ENCODE data around the gene LONP1. TPM values are rescaled to one million over a fixed set of nuclear protein-coding genes. Genes with fewer than 3 reads are reported as not detected.
"Not testable (repeated sequence)": the region's sequence is repeated elsewhere in the genome, so short reads cannot be mapped to it uniquely, and the experiment has no call there.

LONP1 gene, protein sequence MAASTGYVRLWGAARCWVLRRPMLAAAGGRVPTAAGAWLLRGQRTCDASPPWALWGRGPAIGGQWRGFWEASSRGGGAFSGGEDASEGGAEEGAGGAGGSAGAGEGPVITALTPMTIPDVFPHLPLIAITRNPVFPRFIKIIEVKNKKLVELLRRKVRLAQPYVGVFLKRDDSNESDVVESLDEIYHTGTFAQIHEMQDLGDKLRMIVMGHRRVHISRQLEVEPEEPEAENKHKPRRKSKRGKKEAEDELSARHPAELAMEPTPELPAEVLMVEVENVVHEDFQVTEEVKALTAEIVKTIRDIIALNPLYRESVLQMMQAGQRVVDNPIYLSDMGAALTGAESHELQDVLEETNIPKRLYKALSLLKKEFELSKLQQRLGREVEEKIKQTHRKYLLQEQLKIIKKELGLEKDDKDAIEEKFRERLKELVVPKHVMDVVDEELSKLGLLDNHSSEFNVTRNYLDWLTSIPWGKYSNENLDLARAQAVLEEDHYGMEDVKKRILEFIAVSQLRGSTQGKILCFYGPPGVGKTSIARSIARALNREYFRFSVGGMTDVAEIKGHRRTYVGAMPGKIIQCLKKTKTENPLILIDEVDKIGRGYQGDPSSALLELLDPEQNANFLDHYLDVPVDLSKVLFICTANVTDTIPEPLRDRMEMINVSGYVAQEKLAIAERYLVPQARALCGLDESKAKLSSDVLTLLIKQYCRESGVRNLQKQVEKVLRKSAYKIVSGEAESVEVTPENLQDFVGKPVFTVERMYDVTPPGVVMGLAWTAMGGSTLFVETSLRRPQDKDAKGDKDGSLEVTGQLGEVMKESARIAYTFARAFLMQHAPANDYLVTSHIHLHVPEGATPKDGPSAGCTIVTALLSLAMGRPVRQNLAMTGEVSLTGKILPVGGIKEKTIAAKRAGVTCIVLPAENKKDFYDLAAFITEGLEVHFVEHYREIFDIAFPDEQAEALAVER
- 54.0 TPM for polyA plus RNA-seq
- long read RNA-seq, donor 1, transcript LONP1-201 (18 exons, 3,236 nt): major isoform, 5 of 6 reads
- long read RNA-seq, donor 1, partial matches to known transcripts: 0 of 6 reads
- long read RNA-seq, donor 1, other reads (novel, unspliced or antisense): 0 of 6 reads
- long read RNA-seq, donor 2, transcript LONP1-201 (18 exons, 3,236 nt): major isoform, 7 of 22 reads
- long read RNA-seq, donor 2, partial matches to known transcripts: 14 of 22 reads
- long read RNA-seq, donor 2, other reads (novel, unspliced or antisense): 0 of 22 reads
- long read RNA-seq, donor 3: 0 reads
- long read RNA-seq, donor 4: 0 reads
- long read RNA-seq, donor 5, transcript LONP1-201 (18 exons, 3,236 nt): major isoform, 7 of 7 reads
- long read RNA-seq, donor 5, partial matches to known transcripts: 0 of 7 reads
- long read RNA-seq, donor 5, other reads (novel, unspliced or antisense): 0 of 7 reads
- long read RNA-seq, donor 6, transcript LONP1-201 (18 exons, 3,236 nt): major isoform, 13 of 13 reads
- long read RNA-seq, donor 6, partial matches to known transcripts: 0 of 13 reads
- long read RNA-seq, donor 6, other reads (novel, unspliced or antisense): 0 of 13 reads
- long read RNA-seq, donor 7, partial matches to known transcripts: 0 of 1 reads
- long read RNA-seq, donor 7, other reads (novel, unspliced or antisense): 0 of 1 reads
- long read RNA-seq, donor 8, transcript LONP1-201 (18 exons, 3,236 nt): major isoform, 7 of 7 reads
- long read RNA-seq, donor 8, partial matches to known transcripts: 0 of 7 reads
- long read RNA-seq, donor 8, other reads (novel, unspliced or antisense): 0 of 7 reads
- long read RNA-seq, donor 9: 0 reads
- long read RNA-seq, donor 10, partial matches to known transcripts: 0 of 5 reads
- long read RNA-seq, donor 10, other reads (novel, unspliced or antisense): 0 of 5 reads
- long read RNA-seq, donor 11: 0 reads

DNA sequence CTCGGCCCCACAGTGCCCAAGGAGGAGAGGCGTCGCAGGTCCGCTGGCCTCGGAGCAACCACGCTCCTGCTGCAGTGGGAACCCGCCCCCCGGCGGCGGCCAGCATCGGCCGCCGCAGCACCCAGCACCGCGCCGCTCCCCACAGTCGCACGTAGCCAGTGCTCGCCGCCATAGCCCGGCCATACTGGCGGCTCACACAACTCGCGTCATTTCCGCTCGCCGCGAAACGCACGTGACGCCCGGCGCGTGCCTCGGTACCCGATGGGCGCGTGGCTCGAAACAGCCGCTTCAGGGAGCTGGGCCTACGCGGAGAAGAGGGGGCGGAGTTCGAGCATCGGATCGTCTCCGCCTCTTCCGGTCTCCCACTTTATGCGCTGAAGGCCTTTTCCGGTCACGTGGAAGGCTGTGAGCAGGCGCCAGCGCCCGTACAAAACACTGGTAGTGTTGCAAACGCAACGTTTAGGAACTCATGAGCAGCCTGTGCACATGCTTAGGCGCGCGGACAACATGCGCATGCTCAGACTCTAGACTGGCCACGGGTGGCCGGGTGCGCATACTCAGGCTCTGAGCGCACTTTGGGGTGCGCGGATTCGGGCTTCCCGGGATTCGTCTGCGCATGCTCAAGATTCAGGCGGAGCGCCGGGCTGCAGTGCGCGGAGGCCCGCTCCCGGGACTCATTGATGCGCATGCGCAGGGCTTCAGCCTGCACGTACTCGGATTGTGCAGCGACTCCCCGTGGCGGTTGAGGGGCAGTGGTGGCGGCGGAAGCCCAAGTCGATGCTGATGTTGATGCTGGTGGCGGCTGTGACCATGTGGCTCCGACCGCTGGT, at the start of gene LONP1, which contains the start of gene CATSPERD:
Gene LONP1, minus strand, starts transcription at position 186 of the 830 bp plus-strand sequence. Its CDS starts 14 bp downstream, at position 172.
Gene CATSPERD, plus strand, starts transcription at position 677 of the 830 bp plus-strand sequence. Its CDS starts 101 bp downstream, at position 778.
- Histone ChIP-seq H3K27ac (ENCODE audit: low read length) (peak within 1 kb of the TSS; percentile 93), H3K9me3 (ENCODE audit: control insufficient read depth, low read depth, low read length) (no peaks in the 10 kb centered on the region), H3K27me3 (ENCODE audit: control insufficient read depth, insufficient read depth, low read length) (no peaks in the 10 kb centered on the region), H3K36me3 (ENCODE audit: control insufficient read depth, insufficient read depth, low read length) (peaks cover 4% of the 10 kb centered on the region), H3K4me3 (ENCODE audit: low read length) (peak within 1 kb of the TSS; percentile 80), H3K4me1 (ENCODE audit: control insufficient read depth, insufficient read depth, low read length) (peaks cover 8% of the 10 kb centered on the region)
- DNase-seq: peak; percentile 99 to 100
- no CpG with 5 or more reads among the region's 90 CpGs for WGBS (ENCODE audit: insufficient coverage, low lambda C conversion rate)

DNA sequence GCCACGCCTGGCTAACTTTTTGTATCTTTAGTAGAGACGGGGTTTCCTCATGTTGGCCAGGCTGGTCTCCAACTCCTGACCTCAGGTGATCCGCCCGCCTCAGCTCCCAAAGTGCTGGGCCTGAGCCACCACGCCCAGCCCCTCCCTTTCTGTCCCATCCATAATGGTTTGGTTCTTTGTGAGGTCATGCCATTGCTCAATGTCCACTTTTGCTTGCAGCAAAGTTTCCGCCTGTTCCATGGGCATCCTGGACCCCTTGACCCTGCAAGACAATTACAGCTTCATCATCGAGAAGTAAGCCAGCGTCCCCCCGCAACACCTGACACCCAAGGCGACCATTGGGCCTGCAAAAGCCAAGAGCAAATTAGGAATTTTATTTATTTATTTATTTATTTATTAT, 48.0 kb upstream of the LONP1 start:
- no peaks in the 10 kb centered on the region for H3K36me3 ChIP-seq (ENCODE audit: control insufficient read depth, insufficient read depth, low read length)
- no peaks in the 10 kb centered on the region for H3K9me3 ChIP-seq (ENCODE audit: control insufficient read depth, low read depth, low read length)
- no peak for DNase-seq
- no peaks in the 10 kb centered on the region for H3K27me3 ChIP-seq (ENCODE audit: control insufficient read depth, insufficient read depth, low read length)
- no peak overlapping the region for H3K27ac ChIP-seq (ENCODE audit: low read length)
- no peaks in the 10 kb centered on the region for H3K4me1 ChIP-seq (ENCODE audit: control insufficient read depth, insufficient read depth, low read length)
- WGBS (ENCODE audit: insufficient coverage, low lambda C conversion rate): no CpG with 5 or more reads among the region's 10 CpGs
- H3K4me3 ChIP-seq (ENCODE audit: low read length): no peak overlapping the region

DNA sequence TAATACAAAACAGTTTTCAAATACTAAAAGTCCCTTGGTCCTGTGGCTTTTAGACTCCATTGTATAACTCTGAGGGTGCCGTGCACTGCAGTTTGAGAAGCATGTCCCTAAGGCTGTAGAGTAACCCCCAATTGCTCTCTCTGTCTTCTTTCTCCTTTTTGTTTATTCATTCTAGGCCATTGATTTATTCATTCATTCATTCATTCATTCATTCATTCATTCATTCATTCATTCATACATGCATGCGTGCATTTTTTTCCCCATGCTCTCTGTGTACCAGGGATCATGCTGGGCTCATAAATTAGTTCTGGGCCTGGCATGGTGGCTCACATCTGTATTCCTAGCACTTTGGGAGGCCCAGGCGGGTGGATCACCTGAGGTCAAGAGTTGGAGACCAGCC, 45.3 kb upstream of the LONP1 start:
- no peaks in the 10 kb centered on the region for H3K4me1 ChIP-seq (ENCODE audit: control insufficient read depth, insufficient read depth, low read length)
- H3K9me3 ChIP-seq (ENCODE audit: control insufficient read depth, low read depth, low read length): no peaks in the 10 kb centered on the region
- no peak overlapping the region for H3K4me3 ChIP-seq (ENCODE audit: low read length)
- H3K36me3 ChIP-seq (ENCODE audit: control insufficient read depth, insufficient read depth, low read length): no peaks in the 10 kb centered on the region
- no CpG with 5 or more reads among the region's 3 CpGs for WGBS (ENCODE audit: insufficient coverage, low lambda C conversion rate)
- no peaks in the 10 kb centered on the region for H3K27me3 ChIP-seq (ENCODE audit: control insufficient read depth, insufficient read depth, low read length)
- DNase-seq: no peak
- no peak overlapping the region for H3K27ac ChIP-seq (ENCODE audit: low read length)

DNA sequence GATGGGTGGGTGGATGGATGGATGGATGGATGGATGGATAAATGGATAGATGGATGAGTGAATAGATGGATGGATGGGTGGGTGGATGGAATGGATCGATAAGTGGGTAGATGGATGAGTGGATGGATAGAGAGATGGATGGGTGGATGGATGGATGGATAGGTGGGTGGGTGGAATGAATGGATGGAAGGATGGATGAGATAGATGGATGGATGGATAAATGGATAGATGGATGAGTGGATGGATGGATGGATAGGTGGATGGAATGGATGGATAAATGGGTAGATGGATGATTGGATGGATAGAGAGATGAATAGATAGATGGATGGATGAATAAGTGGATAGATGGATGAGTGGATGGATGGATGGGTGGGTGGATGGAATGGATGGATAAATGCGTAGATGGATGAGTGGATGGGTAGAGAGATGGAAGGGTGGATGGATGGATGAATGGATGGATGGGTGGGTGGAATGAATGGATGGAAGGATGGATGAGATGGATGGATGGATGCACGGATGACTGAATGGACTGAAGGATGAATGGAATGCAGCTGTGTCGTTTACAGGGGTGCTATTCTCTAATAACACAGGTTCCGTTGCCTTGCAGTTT, 42.8 kb upstream of the LONP1 start:
- 100% methylated on average over 2 of the region's 5 CpGs for WGBS (ENCODE audit: insufficient coverage, low lambda C conversion rate)
- no peaks in the 10 kb centered on the region for H3K9me3 ChIP-seq (ENCODE audit: control insufficient read depth, low read depth, low read length)
- no peak for DNase-seq
- no peaks in the 10 kb centered on the region for H3K36me3 ChIP-seq (ENCODE audit: control insufficient read depth, insufficient read depth, low read length)
- no peaks in the 10 kb centered on the region for H3K4me1 ChIP-seq (ENCODE audit: control insufficient read depth, insufficient read depth, low read length)
- H3K27ac ChIP-seq (ENCODE audit: low read length): no peak overlapping the region
- no peak overlapping the region for H3K4me3 ChIP-seq (ENCODE audit: low read length)
- H3K27me3 ChIP-seq (ENCODE audit: control insufficient read depth, insufficient read depth, low read length): no peaks in the 10 kb centered on the region

DNA sequence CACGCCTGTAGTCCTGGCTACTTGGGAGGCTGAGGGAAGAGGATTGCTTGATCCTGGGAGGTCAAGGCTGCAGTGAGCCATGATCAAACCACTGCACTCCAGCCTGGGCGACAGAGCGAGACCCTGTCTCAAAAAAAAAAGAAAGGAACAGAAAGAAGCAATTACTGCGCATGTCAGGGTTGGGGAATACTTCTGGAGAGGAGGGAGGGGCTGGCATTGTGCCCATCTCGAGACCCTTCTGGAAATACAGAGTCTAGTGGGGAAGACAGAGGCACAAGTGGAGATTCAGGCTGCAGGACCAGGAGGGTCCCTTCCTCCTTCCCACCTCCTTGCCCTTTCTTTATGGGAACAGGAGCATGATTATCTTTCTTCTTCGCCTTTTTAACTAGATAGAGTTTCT, 33.8 kb upstream of the LONP1 start:
- H3K27me3 ChIP-seq (ENCODE audit: control insufficient read depth, insufficient read depth, low read length): no peaks in the 10 kb centered on the region
- H3K27ac ChIP-seq (ENCODE audit: low read length): no peak overlapping the region
- WGBS (ENCODE audit: insufficient coverage, low lambda C conversion rate): no CpG with 5 or more reads among the region's 6 CpGs
- DNase-seq: no peak
- no peaks in the 10 kb centered on the region for H3K9me3 ChIP-seq (ENCODE audit: control insufficient read depth, low read depth, low read length)
- H3K4me1 ChIP-seq (ENCODE audit: control insufficient read depth, insufficient read depth, low read length): no peaks in the 10 kb centered on the region
- H3K4me3 ChIP-seq (ENCODE audit: low read length): no peak overlapping the region
- no peaks in the 10 kb centered on the region for H3K36me3 ChIP-seq (ENCODE audit: control insufficient read depth, insufficient read depth, low read length)

DNA sequence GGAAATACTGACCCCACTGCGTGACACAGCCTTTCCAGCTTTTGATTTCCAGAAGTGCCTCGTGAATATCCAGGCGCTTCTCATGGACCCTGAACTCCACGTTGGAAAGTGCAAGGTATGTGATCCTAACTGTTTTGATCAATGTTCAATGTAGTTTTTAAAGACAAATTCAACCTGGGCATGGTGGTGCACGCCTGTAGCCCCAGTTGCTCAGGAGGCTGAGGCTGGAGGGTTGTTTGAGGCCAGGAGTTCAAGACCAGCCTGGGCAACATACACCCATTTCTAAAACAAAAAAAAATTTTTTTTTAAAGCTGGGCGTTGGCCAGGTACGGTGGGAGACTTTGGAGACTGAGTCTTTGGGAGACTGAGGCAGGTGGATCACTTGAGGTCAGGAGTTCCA, 31.8 kb upstream of the LONP1 start:
- Histone ChIP-seq H3K36me3 (ENCODE audit: control insufficient read depth, insufficient read depth, low read length) (no peaks in the 10 kb centered on the region), H3K4me1 (ENCODE audit: control insufficient read depth, insufficient read depth, low read length) (no peaks in the 10 kb centered on the region), H3K27ac (ENCODE audit: low read length) (no peak overlapping the region), H3K9me3 (ENCODE audit: control insufficient read depth, low read depth, low read length) (no peaks in the 10 kb centered on the region), H3K27me3 (ENCODE audit: control insufficient read depth, insufficient read depth, low read length) (no peaks in the 10 kb centered on the region), H3K4me3 (ENCODE audit: low read length) (no peak overlapping the region)
- WGBS (ENCODE audit: insufficient coverage, low lambda C conversion rate): no CpG with 5 or more reads among the region's 7 CpGs
- DNase-seq: no peak

DNA sequence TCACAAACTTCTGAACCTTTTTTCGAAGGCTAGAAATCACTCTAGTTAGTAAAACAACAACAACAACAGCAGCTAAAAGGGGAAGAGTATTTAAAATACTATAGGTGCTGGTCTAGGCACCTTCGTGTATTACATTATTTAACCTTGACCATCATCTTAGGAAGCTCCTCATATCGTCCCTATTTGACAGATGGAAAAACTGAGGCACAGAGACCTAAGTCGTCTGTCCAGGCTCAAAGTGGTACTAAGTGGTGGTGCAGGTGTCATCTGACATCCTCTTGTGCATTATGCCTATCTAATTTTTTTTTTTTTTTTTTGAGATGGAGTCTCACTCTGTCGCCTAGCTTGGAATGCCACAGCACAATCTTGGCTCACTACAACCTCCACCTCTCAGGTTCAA, 29.6 kb upstream of the LONP1 start:
- no peak overlapping the region for H3K27ac ChIP-seq (ENCODE audit: low read length)
- no CpG with 5 or more reads among the region's 5 CpGs for WGBS (ENCODE audit: insufficient coverage, low lambda C conversion rate)
- H3K4me3 ChIP-seq (ENCODE audit: low read length): no peak overlapping the region
- H3K27me3 ChIP-seq (ENCODE audit: control insufficient read depth, insufficient read depth, low read length): no peaks in the 10 kb centered on the region
- H3K36me3 ChIP-seq (ENCODE audit: control insufficient read depth, insufficient read depth, low read length): no peaks in the 10 kb centered on the region
- no peak for DNase-seq
- no peaks in the 10 kb centered on the region for H3K4me1 ChIP-seq (ENCODE audit: control insufficient read depth, insufficient read depth, low read length)
- H3K9me3 ChIP-seq (ENCODE audit: control insufficient read depth, low read depth, low read length): no peaks in the 10 kb centered on the region

DNA sequence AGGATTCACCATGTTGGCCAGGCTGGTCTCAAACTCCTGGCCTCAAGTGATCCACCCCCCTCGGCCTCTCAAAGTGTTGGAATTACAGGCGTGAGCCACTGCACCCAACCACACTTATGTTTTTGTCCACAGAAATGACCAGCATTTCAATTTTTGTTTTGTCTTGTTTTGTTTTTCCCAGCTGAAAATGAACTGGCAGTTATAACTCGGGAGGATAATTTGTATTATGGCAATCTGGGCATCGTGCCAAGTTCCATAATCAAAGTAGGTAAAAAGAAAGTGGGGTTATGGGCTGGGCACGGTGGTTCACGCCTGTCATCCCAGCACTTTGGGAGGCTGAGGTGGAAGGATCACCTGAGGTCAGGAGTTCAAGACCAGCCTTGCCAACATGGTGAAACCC, 29.0 kb upstream of the LONP1 start:
- H3K4me3 ChIP-seq (ENCODE audit: low read length); H3K4me1 ChIP-seq (ENCODE audit: control insufficient read depth, insufficient read depth, low read length); H3K9me3 ChIP-seq (ENCODE audit: control insufficient read depth, low read depth, low read length); DNase-seq; H3K36me3 ChIP-seq (ENCODE audit: control insufficient read depth, insufficient read depth, low read length); H3K27ac ChIP-seq (ENCODE audit: low read length); H3K27me3 ChIP-seq (ENCODE audit: control insufficient read depth, insufficient read depth, low read length): not testable (repeated sequence)
- 75% methylated on average over 2 of the region's 6 CpGs for WGBS (ENCODE audit: insufficient coverage, low lambda C conversion rate)
